ENCODE results near the gene EFTUD2.

DNA sequence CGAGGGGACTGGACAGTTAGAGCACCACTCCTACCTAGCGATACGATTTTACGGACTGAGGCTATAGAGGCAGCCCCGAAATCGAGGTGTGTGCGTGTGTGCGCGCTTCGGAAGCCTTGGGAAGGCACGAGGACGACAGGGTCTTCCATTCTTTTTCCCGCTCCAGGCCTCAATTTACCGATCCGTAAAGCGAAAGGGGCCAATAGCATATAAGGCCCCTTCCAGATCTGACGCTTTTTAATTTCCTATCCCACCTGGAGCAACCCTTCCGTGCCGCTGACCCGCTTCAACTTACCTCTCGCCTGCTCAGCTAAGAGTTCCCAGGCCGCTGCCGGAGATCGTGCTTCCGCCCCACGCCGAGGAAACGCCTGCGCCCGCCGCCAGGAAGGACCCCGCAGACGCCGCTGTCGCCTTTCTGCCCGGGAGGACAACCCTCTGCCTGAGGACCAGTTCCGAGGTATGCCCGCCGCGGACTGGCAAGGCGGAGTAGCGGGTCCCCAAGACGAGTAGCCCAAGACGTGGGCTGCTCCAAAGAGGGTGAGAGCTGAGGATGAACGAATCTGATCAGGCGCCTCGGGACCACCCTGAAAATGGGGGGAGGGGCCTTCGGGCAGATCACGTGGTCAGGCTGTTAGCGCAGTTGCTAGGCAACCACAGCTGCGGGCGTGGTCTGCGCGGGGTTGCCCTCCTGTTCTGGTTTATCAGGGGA is at the start of gene EFTUD2:
- TF ChIP-seq, protein P1, sequence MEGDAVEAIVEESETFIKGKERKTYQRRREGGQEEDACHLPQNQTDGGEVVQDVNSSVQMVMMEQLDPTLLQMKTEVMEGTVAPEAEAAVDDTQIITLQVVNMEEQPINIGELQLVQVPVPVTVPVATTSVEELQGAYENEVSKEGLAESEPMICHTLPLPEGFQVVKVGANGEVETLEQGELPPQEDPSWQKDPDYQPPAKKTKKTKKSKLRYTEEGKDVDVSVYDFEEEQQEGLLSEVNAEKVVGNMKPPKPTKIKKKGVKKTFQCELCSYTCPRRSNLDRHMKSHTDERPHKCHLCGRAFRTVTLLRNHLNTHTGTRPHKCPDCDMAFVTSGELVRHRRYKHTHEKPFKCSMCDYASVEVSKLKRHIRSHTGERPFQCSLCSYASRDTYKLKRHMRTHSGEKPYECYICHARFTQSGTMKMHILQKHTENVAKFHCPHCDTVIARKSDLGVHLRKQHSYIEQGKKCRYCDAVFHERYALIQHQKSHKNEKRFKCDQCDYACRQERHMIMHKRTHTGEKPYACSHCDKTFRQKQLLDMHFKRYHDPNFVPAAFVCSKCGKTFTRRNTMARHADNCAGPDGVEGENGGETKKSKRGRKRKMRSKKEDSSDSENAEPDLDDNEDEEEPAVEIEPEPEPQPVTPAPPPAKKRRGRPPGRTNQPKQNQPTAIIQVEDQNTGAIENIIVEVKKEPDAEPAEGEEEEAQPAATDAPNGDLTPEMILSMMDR (IDR thresholded peaks at IDR 0.05; ENCODE audit: low read depth, low read length, missing input control) = no peak
- TF ChIP-seq SP1 (IDR thresholded peaks at IDR 0.05) = peak; percentile 63
- peak; percentile 58 to 86 for TF ChIP-seq GABPA (IDR thresholded peaks at IDR 0.05 in 1 of 2, conservative IDR thresholded peaks at IDR 0.05 in 1 of 2)
- TF ChIP-seq HNF4A (conservative IDR thresholded peaks at IDR 0.05) = no peak
- TF ChIP-seq, protein P2, sequence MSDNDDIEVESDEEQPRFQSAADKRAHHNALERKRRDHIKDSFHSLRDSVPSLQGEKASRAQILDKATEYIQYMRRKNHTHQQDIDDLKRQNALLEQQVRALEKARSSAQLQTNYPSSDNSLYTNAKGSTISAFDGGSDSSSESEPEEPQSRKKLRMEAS (IDR thresholded peaks at IDR 0.05) = peak; percentile 95
- TF ChIP-seq, protein P3, sequence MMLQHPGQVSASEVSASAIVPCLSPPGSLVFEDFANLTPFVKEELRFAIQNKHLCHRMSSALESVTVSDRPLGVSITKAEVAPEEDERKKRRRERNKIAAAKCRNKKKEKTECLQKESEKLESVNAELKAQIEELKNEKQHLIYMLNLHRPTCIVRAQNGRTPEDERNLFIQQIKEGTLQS (IDR thresholded peaks at IDR 0.05) = no peak
- TF ChIP-seq RAD21 (IDR thresholded peaks at IDR 0.05) = peak in 1 of 2 donors; percentile 8

All from liver (tissue), 3 donors.